ENCODE measurements around the gene SLC29A3. TPM values are rescaled to one million over a fixed set of nuclear protein-coding genes. Genes with fewer than 3 reads are reported as not detected.
A peak's percentile ranks its signal among the peaks of the same experiment; 100 is the strongest.

The SLC29A3 gene
- total and polyA plus RNA-seq, 5 experiments from 2014 or later, result 3.7 to 10.4 (median 8.2) TPM

DNA sequence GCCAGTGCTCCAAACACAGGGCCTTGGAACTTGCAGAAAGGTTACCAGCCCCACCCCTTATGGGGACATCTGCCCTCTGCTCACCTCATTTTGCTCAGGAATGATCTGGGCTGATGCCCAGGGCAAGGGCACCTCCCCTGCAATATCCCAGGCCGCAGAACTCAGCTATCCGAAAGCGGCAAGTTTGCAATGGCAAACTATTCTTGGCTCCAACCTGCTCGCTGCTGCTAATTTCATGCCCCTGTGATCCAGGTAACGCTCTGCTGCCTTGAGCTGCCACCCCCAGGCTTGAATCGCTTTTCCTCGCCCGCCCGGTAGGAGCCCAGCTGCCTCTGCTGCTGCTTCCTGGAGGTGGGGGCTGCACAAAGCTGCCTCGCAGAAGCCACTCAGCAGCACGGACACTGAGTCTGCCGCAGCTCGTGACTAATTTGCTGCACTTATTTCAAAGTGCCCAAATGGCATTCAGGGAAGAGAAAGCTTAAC is 18.2 kb downstream of the SLC29A3 start:
- H3K4me3 Mint-ChIP-seq, result no peak overlapping the region
- no peaks in the 10 kb centered on the region for H3K9me3 Mint-ChIP-seq
- ATAC-seq (no peak), DNase-seq (no peak)
- H3K27ac Mint-ChIP-seq, result no peak overlapping the region
- H3K27me3 Mint-ChIP-seq, result no peaks in the 10 kb centered on the region
- peaks cover 4 to 11% (median 7%) of the 10 kb centered on the region in 4 donors for H3K4me1 Mint-ChIP-seq
- H3K36me3 Mint-ChIP-seq, result peaks cover 0 to 35% (median 17%) of the 10 kb centered on the region in 3 donors
- POLR2A ChIA-PET, result no interaction called here

DNA sequence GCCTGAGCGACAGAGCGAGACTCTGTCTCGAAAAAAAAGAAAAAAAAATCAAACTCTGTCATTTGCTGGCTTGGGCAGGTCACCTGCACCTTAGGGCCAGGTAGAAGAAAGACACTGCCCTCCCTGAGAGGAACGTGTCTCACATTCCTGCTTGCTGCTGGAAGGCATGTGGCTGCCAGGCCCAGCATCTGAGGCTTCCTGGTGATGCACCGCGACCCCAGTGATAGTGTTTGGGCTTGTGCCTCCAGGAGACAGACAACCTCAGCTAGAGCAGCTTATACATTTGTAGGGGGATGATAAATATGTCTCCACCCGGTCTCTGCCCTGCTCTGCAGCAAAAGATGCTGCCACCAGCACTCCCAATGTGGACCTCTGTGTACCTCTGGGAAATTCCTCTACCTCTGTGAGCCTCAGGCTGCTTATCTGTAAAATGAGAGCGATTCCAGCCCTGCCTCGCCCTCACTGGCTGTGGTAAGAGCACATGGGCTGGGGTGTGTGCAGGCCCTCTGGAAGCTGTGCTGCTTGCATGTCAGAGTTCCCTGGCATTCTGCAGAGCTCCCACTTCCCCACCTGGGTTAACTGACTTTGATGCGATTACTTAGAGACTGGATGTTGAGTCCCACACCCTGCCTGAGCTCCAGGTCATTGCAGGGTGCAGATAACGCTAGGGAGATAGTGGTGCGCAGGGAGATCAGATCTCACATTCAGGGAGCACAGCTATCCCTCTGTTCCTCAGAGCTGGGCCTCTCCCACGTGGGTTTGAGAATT is 19.9 kb downstream of the SLC29A3 start:
- no peaks in the 10 kb centered on the region for H3K27me3 Mint-ChIP-seq
- peaks cover 0 to 27% (median 17%) of the 10 kb centered on the region in 3 donors for H3K36me3 Mint-ChIP-seq
- DNase-seq, result no peak
- H3K9me3 Mint-ChIP-seq, result no peaks in the 10 kb centered on the region
- H3K4me3 Mint-ChIP-seq, result no peak overlapping the region
- POLR2A ChIA-PET, result interaction anchor here (0.7 kb wide), 1 partner anchor 8 kb away, joined by 3 read pairs; no protein-coding TSS in a partner anchor
- peaks cover 0 to 2% (median 0%) of the 10 kb centered on the region in 4 donors for H3K4me1 Mint-ChIP-seq
- no peak for ATAC-seq
- no peak overlapping the region for H3K27ac Mint-ChIP-seq

DNA sequence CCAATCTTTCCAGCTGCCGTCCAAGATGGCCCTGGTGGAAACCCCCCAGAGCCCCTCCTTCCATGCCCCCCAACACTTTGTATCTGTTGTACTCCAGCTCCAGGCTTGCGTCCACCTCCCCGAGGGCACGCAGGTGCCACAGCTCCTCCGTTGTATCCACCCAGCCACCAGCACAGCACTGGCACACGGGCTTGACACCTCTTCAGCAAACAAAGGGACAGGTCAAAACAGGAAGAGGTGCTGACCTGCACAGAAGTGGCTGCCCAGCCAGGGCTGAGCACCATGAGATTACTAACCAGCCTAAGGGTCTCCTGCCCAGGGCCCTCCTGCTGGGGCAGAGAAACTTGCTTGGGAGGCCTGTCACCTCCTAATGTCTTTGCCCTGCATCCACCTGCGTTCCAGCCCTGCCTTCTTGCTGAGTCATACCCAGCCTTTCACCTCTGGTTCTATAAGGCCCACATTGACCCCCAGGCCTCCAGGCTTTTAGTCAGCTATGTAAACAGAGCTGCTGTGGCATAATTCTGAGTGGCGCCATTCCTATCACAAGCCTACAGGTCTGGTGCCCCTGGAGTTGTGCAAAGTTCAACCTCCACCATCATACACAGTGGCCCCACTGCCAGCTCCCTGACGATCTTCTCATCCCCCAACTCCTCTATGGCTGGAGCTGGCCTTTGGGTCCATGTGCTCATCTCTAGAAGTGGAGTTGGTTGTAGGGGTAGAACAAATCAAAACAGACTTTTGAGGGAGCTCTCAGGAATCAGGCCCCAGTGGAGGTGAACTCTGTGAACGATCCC is 20.9 kb downstream of the SLC29A3 start:
- peaks cover 0 to 19% (median 13%) of the 10 kb centered on the region in 3 donors for H3K36me3 Mint-ChIP-seq
- POLR2A ChIA-PET, result interaction anchor here (0.7 kb wide), 1 partner anchor 9 kb away, joined by 3 read pairs; no protein-coding TSS in a partner anchor
- ATAC-seq (no peak), DNase-seq (no peak)
- H3K9me3 Mint-ChIP-seq, result no peaks in the 10 kb centered on the region
- H3K4me3 Mint-ChIP-seq, result no peak overlapping the region
- no peaks in the 10 kb centered on the region for H3K27me3 Mint-ChIP-seq
- peaks cover 0 to 2% (median 0%) of the 10 kb centered on the region in 4 donors for H3K4me1 Mint-ChIP-seq
- H3K27ac Mint-ChIP-seq, result peak overlapping the region in 1 of 10 donors; percentile 48

DNA sequence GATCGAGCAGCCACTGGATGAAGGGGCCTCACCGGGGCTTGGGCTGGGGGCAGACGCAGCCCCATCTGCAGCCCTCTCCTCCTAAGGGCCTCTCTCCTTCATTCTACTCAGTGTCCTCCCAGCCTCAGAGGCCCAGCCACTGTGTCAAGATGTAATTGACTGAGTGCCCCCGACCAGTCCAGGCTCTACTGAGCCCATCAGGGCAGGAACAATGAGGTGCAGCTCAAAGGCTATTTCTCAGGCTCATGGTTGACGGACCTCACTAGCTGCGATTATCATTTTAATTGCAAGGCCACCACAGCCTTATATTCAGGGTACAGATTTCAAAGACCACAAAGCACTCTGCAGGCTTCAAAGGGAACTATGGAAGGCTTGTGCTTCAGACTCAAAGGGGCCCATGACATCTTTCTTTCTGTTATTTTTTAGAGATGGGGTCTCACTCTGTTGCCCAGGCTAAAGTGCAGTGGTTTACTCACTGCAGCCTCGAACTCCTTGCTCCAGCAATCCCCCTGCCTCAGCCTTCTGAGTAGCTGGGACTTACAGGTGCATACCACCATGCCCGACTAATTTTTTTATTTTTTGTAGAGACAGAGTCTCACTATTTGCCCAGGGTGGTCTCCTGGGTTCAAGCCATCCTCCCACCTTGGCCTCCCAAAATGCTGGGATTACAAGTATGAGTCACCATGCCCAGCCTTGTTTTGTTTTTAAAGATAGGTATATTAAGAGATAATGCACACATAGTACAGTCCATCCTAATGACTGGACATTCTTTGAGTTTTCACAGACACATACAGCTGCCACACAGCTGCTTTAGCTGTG is 23.7 kb downstream of the SLC29A3 start:
- no peak overlapping the region for H3K4me3 Mint-ChIP-seq
- POLR2A ChIA-PET, result no interaction called here
- ATAC-seq (no peak), DNase-seq (no peak)
- peaks cover 0 to 11% (median 7%) of the 10 kb centered on the region in 3 donors for H3K36me3 Mint-ChIP-seq
- H3K27me3 Mint-ChIP-seq, result no peaks in the 10 kb centered on the region
- no peaks in the 10 kb centered on the region for H3K9me3 Mint-ChIP-seq
- H3K27ac Mint-ChIP-seq, result peak overlapping the region in 1 of 10 donors; percentile 41
- peaks cover 0 to 6% (median 0%) of the 10 kb centered on the region in 4 donors for H3K4me1 Mint-ChIP-seq

DNA sequence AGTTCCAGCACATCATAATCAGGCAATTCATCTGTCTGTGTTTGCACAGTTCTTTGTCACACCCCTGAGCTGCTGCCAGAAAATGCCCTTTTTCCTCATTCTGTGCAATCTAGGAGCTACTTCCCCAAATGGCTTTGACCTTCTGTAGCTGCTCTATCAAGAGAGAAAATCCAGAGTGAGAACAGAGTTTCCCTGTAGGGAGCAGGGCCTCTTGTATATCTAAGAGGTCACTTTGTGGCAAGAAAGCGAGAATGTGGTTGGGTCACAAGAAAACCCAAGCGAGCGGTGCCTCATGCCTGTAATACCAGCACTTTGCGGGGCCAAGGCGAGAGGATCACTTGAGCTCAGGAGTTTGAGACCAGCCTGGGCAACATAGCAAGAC is 24.3 kb downstream of the SLC29A3 start:
- no peaks in the 10 kb centered on the region for H3K27me3 Mint-ChIP-seq
- peaks cover 0 to 11% (median 7%) of the 10 kb centered on the region in 3 donors for H3K36me3 Mint-ChIP-seq
- peak overlapping the region in 1 of 10 donors; percentile 41 for H3K27ac Mint-ChIP-seq
- H3K9me3 Mint-ChIP-seq, result no peaks in the 10 kb centered on the region
- ATAC-seq (no peak), DNase-seq (no peak)
- POLR2A ChIA-PET, result no interaction called here
- no peak overlapping the region for H3K4me3 Mint-ChIP-seq
- peaks cover 0 to 6% (median 4%) of the 10 kb centered on the region in 4 donors for H3K4me1 Mint-ChIP-seq

DNA sequence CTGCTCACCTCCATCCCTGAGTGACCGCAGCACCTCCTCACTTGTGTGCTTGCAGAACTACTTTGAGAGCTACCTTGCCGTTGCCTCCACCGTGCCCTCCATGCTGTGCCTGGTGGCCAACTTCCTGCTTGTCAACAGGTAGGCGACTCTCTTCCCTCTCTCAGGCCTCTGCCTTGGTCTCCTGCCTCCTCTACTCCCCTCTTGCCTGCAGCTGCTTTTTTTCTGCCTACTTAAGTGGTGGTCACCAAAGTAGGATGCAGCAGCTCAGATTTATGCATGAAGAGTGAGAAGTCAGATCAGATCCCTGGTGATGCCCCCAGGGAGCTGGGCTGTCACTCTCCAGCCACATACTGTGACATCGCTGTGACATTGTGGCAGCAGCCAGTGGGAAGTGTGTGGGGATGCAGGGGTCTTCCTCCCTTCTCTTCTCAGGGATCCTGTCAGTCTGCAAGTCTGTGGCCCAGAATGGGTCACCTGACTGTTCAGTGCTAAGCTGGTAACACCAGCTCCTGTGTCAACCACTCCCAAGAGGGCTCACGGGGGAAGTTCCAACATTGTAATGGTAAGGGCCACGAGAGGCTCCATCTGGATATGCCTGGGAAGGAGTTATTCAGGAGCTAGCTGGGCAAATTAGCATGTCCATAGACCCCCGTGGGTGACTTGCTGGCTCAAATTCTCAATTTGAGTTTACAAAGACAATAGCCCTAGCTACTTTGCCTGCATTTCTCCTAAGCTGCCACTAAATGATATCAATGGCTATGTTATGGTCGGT is 25.3 kb downstream of the SLC29A3 start:
- no peak overlapping the region for H3K27ac Mint-ChIP-seq
- POLR2A ChIA-PET, result no interaction called here
- DNase-seq (no peak), ATAC-seq (no peak)
- H3K4me3 Mint-ChIP-seq, result no peak overlapping the region
- H3K4me1 Mint-ChIP-seq, result peaks cover 0 to 6% (median 3%) of the 10 kb centered on the region in 4 donors
- no peaks in the 10 kb centered on the region for H3K9me3 Mint-ChIP-seq
- H3K36me3 Mint-ChIP-seq, result peaks cover 0 to 5% (median 5%) of the 10 kb centered on the region in 3 donors
- no peaks in the 10 kb centered on the region for H3K27me3 Mint-ChIP-seq

DNA sequence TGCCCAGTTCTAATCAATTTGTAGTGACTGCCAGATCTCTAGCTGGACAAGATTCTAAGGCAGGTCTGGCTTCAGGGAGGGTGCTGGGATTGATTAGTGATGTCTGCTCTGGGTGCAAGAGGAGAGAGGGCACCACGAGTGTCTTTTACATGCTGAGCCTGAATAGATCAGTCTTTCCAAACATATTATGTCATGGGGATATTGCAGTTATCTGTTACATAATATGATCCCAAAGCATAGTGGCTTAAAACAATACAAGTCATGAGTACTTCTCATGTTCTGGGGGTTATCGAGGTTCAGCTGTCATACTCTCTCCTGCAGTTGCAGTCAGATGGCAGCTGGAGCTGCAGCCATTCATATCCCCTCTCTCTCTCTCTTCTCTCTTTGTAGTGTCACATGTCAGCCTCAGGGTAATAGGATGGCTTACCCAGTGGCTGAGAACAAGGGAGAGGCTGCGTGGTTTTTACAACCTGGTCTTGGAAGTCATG is 26.0 kb downstream of the SLC29A3 start:
- no peak for ATAC-seq
- no peaks in the 10 kb centered on the region for H3K9me3 Mint-ChIP-seq
- peaks cover 0 to 8% (median 7%) of the 10 kb centered on the region in 4 donors for H3K4me1 Mint-ChIP-seq
- POLR2A ChIA-PET, result no interaction called here
- no peak for DNase-seq
- peak overlapping the region in 3 of 10 donors; percentile 15 to 67 (median 46) for H3K27ac Mint-ChIP-seq
- H3K4me3 Mint-ChIP-seq, result no peak overlapping the region
- H3K36me3 Mint-ChIP-seq, result peaks cover 0 to 3% (median 2%) of the 10 kb centered on the region in 3 donors
- no peaks in the 10 kb centered on the region for H3K27me3 Mint-ChIP-seq

DNA sequence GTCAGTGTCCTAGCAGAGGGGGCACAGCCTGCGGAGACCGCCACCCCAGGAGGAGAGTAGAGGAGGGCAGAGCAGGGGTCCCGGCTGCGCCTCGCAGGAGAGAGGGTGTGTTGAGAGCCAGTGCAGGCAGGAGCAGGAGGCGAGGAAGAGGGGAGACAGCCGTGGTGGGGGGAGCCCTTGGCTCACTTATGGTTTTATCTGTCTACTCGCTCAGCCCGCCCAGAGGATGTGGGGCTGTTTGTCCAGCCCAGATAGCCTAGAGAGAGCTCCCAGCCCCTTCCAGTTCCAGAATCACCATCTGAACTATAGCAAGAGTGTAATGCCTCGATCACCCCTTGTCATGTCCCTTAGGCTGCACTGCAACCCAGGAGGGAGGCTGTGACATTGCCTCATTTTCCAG is 26.6 kb downstream of the SLC29A3 start:
- POLR2A ChIA-PET, result no interaction called here
- Mint-ChIP-seq H3K4me1 (peaks cover 4 to 13% (median 9%) of the 10 kb centered on the region in 4 donors), H3K4me3 (no peak overlapping the region), H3K27me3 (no peaks in the 10 kb centered on the region), H3K27ac (peak overlapping the region in 1 of 10 donors; percentile 46), H3K36me3 (peaks cover 0 to 2% (median 0%) of the 10 kb centered on the region in 3 donors), H3K9me3 (no peaks in the 10 kb centered on the region)
- ATAC-seq (no peak), DNase-seq (no peak)

DNA sequence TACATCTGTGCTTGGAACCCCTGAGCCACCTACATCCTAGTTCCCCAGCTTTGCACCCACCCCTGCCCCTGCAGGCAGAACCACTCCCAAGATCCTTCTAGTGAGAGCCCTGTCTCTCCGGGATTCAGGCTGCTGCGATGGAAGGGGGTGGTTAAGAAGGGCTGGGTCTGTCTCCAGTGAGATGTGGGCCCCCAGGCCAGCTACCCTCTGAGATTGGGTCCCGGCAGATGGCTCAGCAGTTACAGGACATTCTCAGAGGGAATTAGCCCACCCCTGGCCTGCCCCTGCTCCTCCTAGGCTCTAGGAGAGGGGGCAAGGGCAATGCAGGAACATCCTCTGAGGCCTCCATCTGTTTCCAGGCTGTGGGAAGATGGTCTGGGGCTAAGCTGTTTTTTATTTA is 27.7 kb downstream of the SLC29A3 start:
- H3K9me3 Mint-ChIP-seq, result no peaks in the 10 kb centered on the region
- no peak for DNase-seq

DNA sequence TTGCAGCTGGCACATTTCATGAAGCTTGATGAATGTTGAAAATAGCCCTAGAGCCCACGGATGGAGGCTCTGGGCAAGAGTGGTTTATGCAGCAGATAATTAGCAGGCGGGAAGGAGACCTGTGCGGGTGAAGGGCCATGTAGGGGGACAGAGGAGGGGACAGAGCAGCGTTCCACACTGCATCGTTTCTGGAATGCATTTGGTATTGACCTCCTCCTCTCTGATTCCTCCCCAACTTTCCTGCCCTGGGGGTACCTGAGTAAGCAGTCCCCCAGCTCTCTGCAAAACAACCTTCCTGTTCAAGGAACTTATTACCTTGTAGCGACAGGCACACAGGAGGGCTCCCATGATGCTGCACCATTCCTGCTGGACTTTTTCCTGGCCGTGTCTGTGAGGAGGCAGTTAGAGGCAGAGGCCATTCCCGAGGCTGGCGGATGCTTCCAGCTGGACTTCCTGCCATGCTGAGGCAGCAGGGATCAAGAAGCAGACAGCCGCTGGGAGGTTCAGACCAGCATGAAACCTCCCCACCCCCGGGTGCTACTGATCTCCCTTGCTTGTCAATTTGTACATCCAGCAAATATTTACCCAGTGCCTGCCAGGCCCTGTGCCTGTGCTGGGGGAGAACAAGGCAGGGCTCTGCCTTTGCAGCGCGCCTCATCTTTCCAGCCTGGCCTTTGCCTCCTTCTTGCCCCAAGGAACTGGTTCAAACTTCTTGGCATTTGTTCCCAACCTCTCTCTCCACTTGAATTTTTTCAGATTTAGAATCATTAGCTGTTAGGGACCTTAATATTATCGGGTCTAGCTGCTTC is 28.7 kb downstream of the SLC29A3 start:
- ATAC-seq, result no peak
- H3K4me1 Mint-ChIP-seq, result peaks cover 10 to 29% (median 15%) of the 10 kb centered on the region in 4 donors
- POLR2A ChIA-PET, result no interaction called here

More for the DNA sequence above, 27.7 kb downstream of the SLC29A3 start:
- no peak overlapping the region for H3K27ac Mint-ChIP-seq
- H3K27me3 Mint-ChIP-seq, result no peaks in the 10 kb centered on the region
- peaks cover 0 to 2% (median 0%) of the 10 kb centered on the region in 3 donors for H3K36me3 Mint-ChIP-seq
- H3K4me1 Mint-ChIP-seq, result peaks cover 10 to 23% (median 15%) of the 10 kb centered on the region in 4 donors
- POLR2A ChIA-PET, result no interaction called here
- ATAC-seq, result no peak
- H3K4me3 Mint-ChIP-seq, result no peak overlapping the region

DNA sequence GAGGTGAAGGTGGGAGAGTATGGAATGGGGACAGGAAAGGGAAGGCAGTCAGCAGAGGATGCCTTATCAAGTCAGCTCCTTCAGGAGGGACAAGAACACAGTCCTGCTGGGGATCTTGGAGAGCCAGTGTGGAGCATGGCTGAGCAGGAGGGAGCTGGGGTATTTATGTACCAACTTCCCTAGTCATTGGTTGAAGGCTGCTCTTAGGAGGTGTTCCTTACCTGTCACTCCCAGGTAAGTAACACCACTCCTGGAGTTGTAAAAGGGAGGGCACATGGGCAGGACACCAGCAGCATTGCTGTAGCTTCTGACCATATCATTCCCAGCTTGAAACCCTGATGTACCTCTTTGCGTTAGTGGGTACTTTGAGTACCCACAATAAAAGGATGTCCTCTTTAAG is 29.8 kb downstream of the SLC29A3 start:
- Mint-ChIP-seq H3K27me3 (no peaks in the 10 kb centered on the region), H3K36me3 (peaks cover 0 to 9% (median 0%) of the 10 kb centered on the region in 3 donors), H3K4me1 (peaks cover 10 to 29% (median 15%) of the 10 kb centered on the region in 4 donors), H3K9me3 (no peaks in the 10 kb centered on the region), H3K4me3 (no peak overlapping the region), H3K27ac (peak overlapping the region in 1 of 10 donors; percentile 9)
- ATAC-seq (no peak), DNase-seq (no peak)
- POLR2A ChIA-PET, result no interaction called here

More for the DNA sequence above, 28.7 kb downstream of the SLC29A3 start:
- no peak for DNase-seq
- Mint-ChIP-seq H3K36me3 (peaks cover 0 to 4% (median 0%) of the 10 kb centered on the region in 3 donors), H3K27me3 (no peaks in the 10 kb centered on the region), H3K9me3 (no peaks in the 10 kb centered on the region), H3K4me3 (no peak overlapping the region), H3K27ac (peak overlapping the region in 2 of 10 donors; percentile 9 to 50)
